ENCODE results near the gene BMPR1B.

GRCh38 chr4:95159384-95159783 is 401.6 kb downstream of the BMPR1B start:
- TF ChIP-seq POLR2A (IDR thresholded peaks at IDR 0.05; ENCODE audit: low read depth, low read length) (no peak), CHD1 (IDR thresholded peaks at IDR 0.05; ENCODE audit: low read depth, low read length) (no peak), CTCF (conservative IDR thresholded peaks at IDR 0.05; ENCODE audit: low read depth, low read length) (no peak), ELK1 (IDR thresholded peaks at IDR 0.05; ENCODE audit: borderline replicate concordance, low read depth, low read length) (no peak), MAFK (IDR thresholded peaks at IDR 0.05; ENCODE audit: low read depth, low read length) (no peak), USF2 (IDR thresholded peaks at IDR 0.05; ENCODE audit: low read depth, low read length) (no peak), RAD21 (IDR thresholded peaks at IDR 0.05; ENCODE audit: low read length) (no peak), MXI1 (IDR thresholded peaks at IDR 0.05; ENCODE audit: borderline replicate concordance, low read depth, low read length) (no peak), CEBPB (IDR thresholded peaks at IDR 0.05; ENCODE audit: low read depth, low read length) (no peak)

Data from IMR-90 (cell line).